Lower lobe of right lung (tissue), 2 donors: ENCODE data around the gene TENM4. TPM values are rescaled to one million over a fixed set of nuclear protein-coding genes. Genes with fewer than 3 reads are reported as not detected.

Experiments
- ATAC-seq, 2 donors: fragments of 200-7000 bp; cut with Tn5 transposase; one replicate each; pipeline ENCODE4 v1.9.1; 2020 to 2022; ENCODE audit warnings: mild to moderate bottlenecking in 2 of 2, moderate library complexity in 2 of 2
- DNase-seq: peaks from one replicate; pipeline ENCODE4 v3.0.0-alpha.2; 2020
- H3K27ac ChIP-seq: fragments of 200-600 bp; one replicate; pipeline ENCODE4 v1.8.0; 2022
- H3K27me3 ChIP-seq: fragments of 200-600 bp; one replicate; pipeline ENCODE4 v1.8.0; 2022; ENCODE audit warnings: low read depth
- H3K36me3 ChIP-seq: fragments of 200-600 bp; one replicate; pipeline ENCODE4 v1.8.0; 2022; ENCODE audit warnings: mild to moderate bottlenecking
- H3K4me1 ChIP-seq: fragments of 200-600 bp; one replicate; pipeline ENCODE4 v1.8.0; 2022
- H3K4me3 ChIP-seq: fragments of 200-600 bp; one replicate; pipeline ENCODE4 v1.8.0; 2022; ENCODE audit warnings: mild to moderate bottlenecking
- H3K9me3 ChIP-seq: fragments of 200-600 bp; one replicate; pipeline ENCODE4 v1.8.0; 2022
- CTCF ChIP-seq: fragments of 200-600 bp; IDR thresholded peaks from one replicate; pipeline ENCODE4 v1.8.0; 2022; ENCODE audit warnings: antibody characterized with exemption, mild to moderate bottlenecking
- intact Hi-C: fragments of 100-400 bp; cut with DNase I; formaldehyde crosslinking; loops from one replicate; pipeline ENCODE4 v1.11.0; 2022
- total RNA-seq: library from RNA; stranded (reverse); fragmentation: NEBNext Ultra II Directional; extraction: Animal tissue kit (Norgen Biotek cat#: 25700); gene quantifications from one replicate; pipeline ENCODE4 v1.2.1, GENCODE V29; 2021
- donor health status: DM: no; HTN: yes; CAD: no; lungs with severe emphysema.

TENM4 gene
- total RNA-seq, 1 donor from 2014 or later: 1.1 TPM

GRCh38 chr11:79321263-79321662, 119.6 kb downstream of the TENM4 start:
- Histone ChIP-seq H3K27ac (no peak overlapping the region), H3K4me1 (no peaks in the 10 kb centered on the region), H3K36me3 (no peaks in the 10 kb centered on the region), H3K4me3 (no peak overlapping the region), H3K9me3 (no peaks in the 10 kb centered on the region), H3K27me3 (no peaks in the 10 kb centered on the region)
- TF ChIP-seq CTCF: no peak
- ATAC-seq (no peak), DNase-seq (no peak)
- intact Hi-C loops: no loop called here

- DNase-seq: no peak
Observed at GRCh38 chr11:79314906-79315689, 125.7 kb downstream of the TENM4 start.

GRCh38 chr11:79313530-79313913, 127.3 kb downstream of the TENM4 start:
- no peaks in the 10 kb centered on the region for H3K9me3 ChIP-seq
- H3K4me3 ChIP-seq: no peak overlapping the region
- ATAC-seq: no peak
- H3K27me3 ChIP-seq: no peaks in the 10 kb centered on the region
- H3K36me3 ChIP-seq: no peaks in the 10 kb centered on the region
- H3K4me1 ChIP-seq: no peaks in the 10 kb centered on the region
- no peak for DNase-seq
- TF ChIP-seq CTCF: no peak
- H3K27ac ChIP-seq: no peak overlapping the region
- intact Hi-C loops: no loop called here

More at GRCh38 chr11:79314906-79315689, 125.7 kb downstream of the TENM4 start:
- no peak for TF ChIP-seq CTCF
- ATAC-seq: peak; percentile 21 to 40
- no peaks in the 10 kb centered on the region for H3K9me3 ChIP-seq
- no peaks in the 10 kb centered on the region for H3K36me3 ChIP-seq
- intact Hi-C loops: no loop called here
- no peak overlapping the region for H3K27ac ChIP-seq
- H3K4me3 ChIP-seq: no peak overlapping the region
- no peaks in the 10 kb centered on the region for H3K4me1 ChIP-seq
- H3K27me3 ChIP-seq: no peaks in the 10 kb centered on the region

- no peaks in the 10 kb centered on the region for H3K27me3 ChIP-seq
- ATAC-seq: no peak
- H3K4me3 ChIP-seq: no peak overlapping the region
- no peaks in the 10 kb centered on the region for H3K9me3 ChIP-seq
- H3K36me3 ChIP-seq: no peaks in the 10 kb centered on the region
- DNase-seq: no peak
- no peak overlapping the region for H3K27ac ChIP-seq
- TF ChIP-seq CTCF: no peak
- intact Hi-C loops: no loop called here
- no peaks in the 10 kb centered on the region for H3K4me1 ChIP-seq
Observed at GRCh38 chr11:79312617-79313529, 128.0 kb downstream of the TENM4 start.

GRCh38 chr11:79311461-79311860, 129.4 kb downstream of the TENM4 start:
- Histone ChIP-seq H3K9me3 (no peaks in the 10 kb centered on the region), H3K27me3 (no peaks in the 10 kb centered on the region), H3K36me3 (no peaks in the 10 kb centered on the region), H3K27ac (no peak overlapping the region), H3K4me1 (no peaks in the 10 kb centered on the region), H3K4me3 (no peak overlapping the region)
- intact Hi-C loops: no loop called here
- DNase-seq (no peak), ATAC-seq (no peak)
- TF ChIP-seq CTCF: no peak
